ENCODE results near the gene RASEF.

- no peak for TF ChIP-seq POLR2A (IDR thresholded peaks at IDR 0.05)
- TF ChIP-seq, protein P1, sequence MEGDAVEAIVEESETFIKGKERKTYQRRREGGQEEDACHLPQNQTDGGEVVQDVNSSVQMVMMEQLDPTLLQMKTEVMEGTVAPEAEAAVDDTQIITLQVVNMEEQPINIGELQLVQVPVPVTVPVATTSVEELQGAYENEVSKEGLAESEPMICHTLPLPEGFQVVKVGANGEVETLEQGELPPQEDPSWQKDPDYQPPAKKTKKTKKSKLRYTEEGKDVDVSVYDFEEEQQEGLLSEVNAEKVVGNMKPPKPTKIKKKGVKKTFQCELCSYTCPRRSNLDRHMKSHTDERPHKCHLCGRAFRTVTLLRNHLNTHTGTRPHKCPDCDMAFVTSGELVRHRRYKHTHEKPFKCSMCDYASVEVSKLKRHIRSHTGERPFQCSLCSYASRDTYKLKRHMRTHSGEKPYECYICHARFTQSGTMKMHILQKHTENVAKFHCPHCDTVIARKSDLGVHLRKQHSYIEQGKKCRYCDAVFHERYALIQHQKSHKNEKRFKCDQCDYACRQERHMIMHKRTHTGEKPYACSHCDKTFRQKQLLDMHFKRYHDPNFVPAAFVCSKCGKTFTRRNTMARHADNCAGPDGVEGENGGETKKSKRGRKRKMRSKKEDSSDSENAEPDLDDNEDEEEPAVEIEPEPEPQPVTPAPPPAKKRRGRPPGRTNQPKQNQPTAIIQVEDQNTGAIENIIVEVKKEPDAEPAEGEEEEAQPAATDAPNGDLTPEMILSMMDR (IDR thresholded peaks at IDR 0.05): no peak
- no peak for TF ChIP-seq POLR2AphosphoS5 (IDR thresholded peaks at IDR 0.05)
- TF ChIP-seq EP300 (IDR thresholded peaks at IDR 0.05): no peak
Measured at GRCh38 chr9:83097633-83098032, 34.7 kb upstream of the RASEF start.

Data from gastroesophageal sphincter (tissue), 3 donors.